GM20431 (cell line): Measurements from ENCODE around the gene TRPV4.

Experiments
- in situ Hi-C: fragments of 300-500 bp; cut with MseI, MboI; formaldehyde crosslinking; loops from one replicate; pipeline ENCODE4 v1.15.0; 2020; ENCODE audit warnings: low sequenced_read_pairs; ENCODE audit not compliant: unreplicated experiment

The TRPV4 gene

GRCh38 chr12:109830267-109830666 is 2.9 kb downstream of the TRPV4 start:
- in situ Hi-C loops: no loop called here

- in situ Hi-C loops: no loop called here
Measured at GRCh38 chr12:109829667-109830066, 3.5 kb downstream of the TRPV4 start.

- in situ Hi-C loops: no loop called here
Measured at GRCh38 chr12:109828754-109829511, 4.3 kb downstream of the TRPV4 start.

GRCh38 chr12:109827566-109828550 is 5.3 kb downstream of the TRPV4 start:
- in situ Hi-C loops: no loop called here

GRCh38 chr12:109827080-109827479 is 6.1 kb downstream of the TRPV4 start:
- in situ Hi-C loops: no loop called here

- in situ Hi-C loops: no loop called here
Measured at GRCh38 chr12:109824731-109825130, 8.5 kb downstream of the TRPV4 start.

- in situ Hi-C loops: no loop called here
Measured at GRCh38 chr12:109822951-109823411, 10.2 kb downstream of the TRPV4 start.

- in situ Hi-C loops: no loop called here
Measured at GRCh38 chr12:109822416-109822815, 10.8 kb downstream of the TRPV4 start.

GRCh38 chr12:109821968-109822367 is 11.2 kb downstream of the TRPV4 start:
- in situ Hi-C loops: no loop called here

GRCh38 chr12:109820816-109821381 is 12.3 kb downstream of the TRPV4 start:
- in situ Hi-C loops: no loop called here

- in situ Hi-C loops: no loop called here
Measured at GRCh38 chr12:109818905-109819500, 14.2 kb downstream of the TRPV4 start.

GRCh38 chr12:109818253-109818652 is 14.9 kb downstream of the TRPV4 start:
- in situ Hi-C loops: no loop called here

- in situ Hi-C loops: no loop called here
Measured at GRCh38 chr12:109817627-109818231, 15.5 kb downstream of the TRPV4 start.

GRCh38 chr12:109816870-109817269 is 16.3 kb downstream of the TRPV4 start:
- in situ Hi-C loops: no loop called here

GRCh38 chr12:109815757-109816617 is 17.2 kb downstream of the TRPV4 start:
- in situ Hi-C loops: no loop called here

GRCh38 chr12:109815225-109815624 is 18.0 kb downstream of the TRPV4 start:
- in situ Hi-C loops: no loop called here

GRCh38 chr12:109814600-109815150 is 18.5 kb downstream of the TRPV4 start:
- in situ Hi-C loops: no loop called here

- in situ Hi-C loops: no loop called here
Measured at GRCh38 chr12:109813810-109814416, 19.3 kb downstream of the TRPV4 start.
